Caco-2 (cell line): ENCODE results near the gene C11orf24. TPM values are rescaled to one million over a fixed set of nuclear protein-coding genes. Genes with fewer than 3 reads are reported as not detected.
"Not testable (repeated sequence)": the region's sequence is repeated elsewhere in the genome, so short reads cannot be mapped to it uniquely, and the experiment has no call there.

ENCODE experiments used
- BruUV-seq: library from RNA; stranded (reverse); fragments of 400-500 nt; replicated peaks from 2 replicates; lab custom pipeline; 2021; lab: Mats Ljungman, UMichigan
- CTCF ChIA-PET: fragments of 300-600 bp; sonication (Branson Sonifier 250); formaldehyde crosslinking; loops from one replicate; lab custom pipeline; 2022; ENCODE audit warnings: antibody characterized with exemption; lab: Charles Lee
- POLR2A ChIA-PET: fragments of 300-600 bp; sonication (Branson Sonifier 250); formaldehyde crosslinking; loops from one replicate; lab custom pipeline; 2022; ENCODE audit warnings: antibody characterized with exemption; lab: Charles Lee
- DNase-seq, 2 experiments: peaks; one replicate each; pipeline versions ENCODE4 v3.0.0 to v3.0.0-alpha.2; 2020 to 2022
- H3K27me3 ChIP-seq: replicated peaks from 2 replicates; pipeline ENCODE4 v1.6.0; 2011; ENCODE audit warnings: low read length; ENCODE audit not compliant: control insufficient read depth, insufficient read depth
- H3K36me3 ChIP-seq: 2 replicates; pipeline ENCODE4 v1.5.1; 2011; ENCODE audit warnings: low read length; ENCODE audit not compliant: control insufficient read depth, insufficient read depth
- H3K4me1 ChIP-seq: fragments of 250-450 bp; sonication (Bioruptor Pico); 2 replicates; pipeline ENCODE4 v1.5.1; 2020; ENCODE audit warnings: mild to moderate bottlenecking
- H3K4me3 ChIP-seq: 2 replicates; pipeline ENCODE4 v1.5.1; 2011; ENCODE audit warnings: low read depth, mild to moderate bottlenecking, control low read depth, low read length
- H3K9me3 ChIP-seq: fragments of 250-450 bp; sonication (Bioruptor Pico); 2 replicates; pipeline ENCODE4 v1.5.1; 2020; ENCODE audit warnings: mild to moderate bottlenecking, moderate library complexity
- H3K27ac Mint-ChIP-seq: one replicate; pipeline ENCODE4 v1.8.0; 2022; ENCODE audit warnings: mixed read lengths; ENCODE audit not compliant: unreplicated experiment
- H3K27me3 Mint-ChIP-seq: one replicate; pipeline ENCODE4 v1.8.0; 2022; ENCODE audit warnings: mixed read lengths; ENCODE audit not compliant: insufficient read depth, unreplicated experiment
- H3K36me3 Mint-ChIP-seq: one replicate; pipeline ENCODE4 v1.8.0; 2022; ENCODE audit warnings: mild to moderate bottlenecking, mixed read lengths; ENCODE audit not compliant: insufficient read depth, unreplicated experiment
- H3K4me1 Mint-ChIP-seq: one replicate; pipeline ENCODE4 v1.8.0; 2022; ENCODE audit warnings: low read depth, mixed read lengths; ENCODE audit not compliant: unreplicated experiment
- H3K4me3 Mint-ChIP-seq: one replicate; pipeline ENCODE4 v1.8.0; 2022; ENCODE audit warnings: mild to moderate bottlenecking, moderate library complexity, mixed read lengths; ENCODE audit not compliant: unreplicated experiment
- H3K9me3 Mint-ChIP-seq: one replicate; pipeline ENCODE4 v1.8.0; 2022; ENCODE audit warnings: mixed read lengths; ENCODE audit not compliant: unreplicated experiment
- CTCF ChIP-seq, 2 experiments: fragments of 200-600 bp in 1 of 2; IDR thresholded peaks; 1 replicate in 1 of 2; 2 replicates in 1 of 2; pipeline versions ENCODE4 v1.5.1 to v1.8.0; 2011 to 2022; ENCODE audit warnings: antibody characterized with exemption in 1 of 2, control low read depth in 1 of 2, inconsistent platforms in 1 of 2, low read depth in 1 of 2, low read length in 1 of 2, mild to moderate bottlenecking in 1 of 2, moderate library complexity in 1 of 2; ENCODE audit not compliant: insufficient read depth in 1 of 2, severe bottlenecking in 1 of 2, unreplicated experiment in 1 of 2
- intact Hi-C: fragments of 100-400 bp; cut with micrococcal nuclease; formaldehyde crosslinking; loops from one replicate; pipeline ENCODE4 v1.10.0; 2022; ENCODE audit not compliant: unreplicated experiment
- total RNA-seq: library from RNA; stranded (reverse); gene quantifications from 2 replicates; pipeline ENCODE4 v1.2.3, GENCODE V29; 2022

Gene C11orf24
- total RNA-seq, 1 experiment from 2014 or later = 79.8 TPM

GRCh38 chr11:68255526-68255925 lies 16.2 kb downstream of the C11orf24 start:
- intact Hi-C loops = no loop called here
- Histone ChIP-seq H3K4me3 (no peak overlapping the region), H3K4me1 (peaks cover 23% of the 10 kb centered on the region), H3K27me3 (no peaks in the 10 kb centered on the region), H3K36me3 (peaks cover 2% of the 10 kb centered on the region; the same call in 1 of the 2 replicates), H3K9me3 (no peaks in the 10 kb centered on the region)
- peaks cover 25% of the 10 kb centered on the region for H3K36me3 Mint-ChIP-seq
- peaks cover 22% of the 10 kb centered on the region for H3K4me1 Mint-ChIP-seq
- BruUV-seq = no TSS peak
- DNase-seq = no peak
- no peak overlapping the region for H3K27ac Mint-ChIP-seq
- ChIA-PET POLR2A (no interaction called here), CTCF (no interaction called here)
- TF ChIP-seq CTCF (IDR thresholded peaks at IDR 0.05; ENCODE audit: insufficient read depth in 1 of 2, low read depth in 1 of 2, low read length in 1 of 2, severe bottlenecking in 1 of 2, unreplicated experiment in 1 of 2) = no peak
- H3K4me3 Mint-ChIP-seq = no peak overlapping the region
- H3K27me3 Mint-ChIP-seq = no peaks in the 10 kb centered on the region
- peaks cover 2% of the 10 kb centered on the region for H3K9me3 Mint-ChIP-seq

GRCh38 chr11:68254421-68254820 lies 17.4 kb downstream of the C11orf24 start:
- H3K9me3 Mint-ChIP-seq = peaks cover 13% of the 10 kb centered on the region
- peaks cover 6% of the 10 kb centered on the region for H3K9me3 ChIP-seq
- H3K4me1 Mint-ChIP-seq = peaks cover 22% of the 10 kb centered on the region
- no peaks in the 10 kb centered on the region for H3K27me3 Mint-ChIP-seq
- peak in 1 of 2 experiments; percentile 26 for DNase-seq
- no peaks in the 10 kb centered on the region for H3K27me3 ChIP-seq
- intact Hi-C loops = no loop called here
- CTCF ChIA-PET = interaction anchor here (0.6 kb wide), 1 partner anchor 114 kb away, joined by 3 read pairs; no protein-coding TSS in a partner anchor
- POLR2A ChIA-PET = no interaction called here
- H3K36me3 ChIP-seq = no peaks in the 10 kb centered on the region
- peaks cover 23% of the 10 kb centered on the region for H3K4me1 ChIP-seq
- no peak overlapping the region for H3K4me3 Mint-ChIP-seq
- H3K36me3 Mint-ChIP-seq = peaks cover 20% of the 10 kb centered on the region
- no peak overlapping the region for H3K27ac Mint-ChIP-seq
- no peak overlapping the region for H3K4me3 ChIP-seq
- TF ChIP-seq CTCF (IDR thresholded peaks at IDR 0.05; ENCODE audit: insufficient read depth in 1 of 2, low read depth in 1 of 2, low read length in 1 of 2, severe bottlenecking in 1 of 2, unreplicated experiment in 1 of 2) = no peak
- no TSS peak for BruUV-seq

GRCh38 chr11:68251765-68252164 lies 20.0 kb downstream of the C11orf24 start:
- POLR2A ChIA-PET = interaction anchor here (1.1 kb wide), 1 partner anchor 20 kb away, joined by 3 read pairs; no protein-coding TSS in a partner anchor

GRCh38 chr11:68244912-68245311 lies 26.9 kb downstream of the C11orf24 start:
- H3K9me3 Mint-ChIP-seq, H3K36me3 ChIP-seq, POLR2A ChIA-PET, CTCF ChIA-PET, H3K4me1 ChIP-seq, H3K4me3 ChIP-seq, H3K4me1 Mint-ChIP-seq, intact Hi-C loops, H3K36me3 Mint-ChIP-seq, H3K4me3 Mint-ChIP-seq, H3K27me3 Mint-ChIP-seq, BruUV-seq, H3K27me3 ChIP-seq, H3K27ac Mint-ChIP-seq: not testable (repeated sequence)
- DNase-seq = peak in 1 of 2 experiments; percentile 22
- H3K9me3 ChIP-seq = peaks cover 12% of the 10 kb centered on the region

More at GRCh38 chr11:68251765-68252164, 20.0 kb downstream of the C11orf24 start:
- H3K36me3 Mint-ChIP-seq = no peaks in the 10 kb centered on the region
- Histone ChIP-seq H3K9me3 (peaks cover 15% of the 10 kb centered on the region), H3K4me1 (peaks cover 10% of the 10 kb centered on the region), H3K4me3 (no peak overlapping the region), H3K36me3 (no peaks in the 10 kb centered on the region), H3K27me3 (no peaks in the 10 kb centered on the region)
- H3K27ac Mint-ChIP-seq = no peak overlapping the region
- no peak for TF ChIP-seq CTCF (IDR thresholded peaks at IDR 0.05; ENCODE audit: insufficient read depth in 1 of 2, low read depth in 1 of 2, low read length in 1 of 2, severe bottlenecking in 1 of 2, unreplicated experiment in 1 of 2)
- intact Hi-C loops = no loop called here
- no peaks in the 10 kb centered on the region for H3K27me3 Mint-ChIP-seq
- DNase-seq = peak in 1 of 2 experiments; percentile 39
- H3K4me1 Mint-ChIP-seq = peaks cover 10% of the 10 kb centered on the region
- no TSS peak for BruUV-seq
- peaks cover 16% of the 10 kb centered on the region for H3K9me3 Mint-ChIP-seq
- CTCF ChIA-PET = interaction anchor here (0.6 to 1.4 kb wide), 3 partner anchors 16 to 90 kb away, joined by 4 to 6 read pairs (median 5); no protein-coding TSS in a partner anchor
- no peak overlapping the region for H3K4me3 Mint-ChIP-seq

GRCh38 chr11:68243847-68244246 lies 27.9 kb downstream of the C11orf24 start:
- H3K27me3 Mint-ChIP-seq, H3K4me1 Mint-ChIP-seq, H3K27ac Mint-ChIP-seq, H3K9me3 ChIP-seq, H3K4me1 ChIP-seq, CTCF ChIA-PET, intact Hi-C loops, BruUV-seq, H3K36me3 Mint-ChIP-seq, H3K36me3 ChIP-seq, H3K9me3 Mint-ChIP-seq, POLR2A ChIA-PET, H3K27me3 ChIP-seq, H3K4me3 Mint-ChIP-seq, H3K4me3 ChIP-seq: not testable (repeated sequence)
- DNase-seq = peak in 1 of 2 experiments; percentile 17
